Activated naive CD4-positive, alpha-beta T cell treated with anti-CD3 and anti-CD28 coated beads, Interleukin-2, amount 50 U/mL, for 24 hours (primary cell): ENCODE data around the gene PALS2.

Source experiments
- H3K27ac Mint-ChIP-seq: one replicate; pipeline ENCODE4 v1.8.0; 2021; ENCODE audit warnings: mild to moderate bottlenecking, mixed read lengths
- H3K27me3 Mint-ChIP-seq: one replicate; pipeline ENCODE4 v1.8.0; 2021; ENCODE audit warnings: mixed read lengths
- H3K36me3 Mint-ChIP-seq: one replicate; pipeline ENCODE4 v1.8.0; 2021; ENCODE audit warnings: mixed read lengths
- H3K4me1 Mint-ChIP-seq: one replicate; pipeline ENCODE4 v1.8.0; 2021; ENCODE audit warnings: mixed read lengths
- H3K4me3 Mint-ChIP-seq: one replicate; pipeline ENCODE4 v1.8.0; 2021; ENCODE audit warnings: mild to moderate bottlenecking, mixed read lengths
- H3K9me3 Mint-ChIP-seq: one replicate; pipeline ENCODE4 v1.8.0; 2021; ENCODE audit warnings: mixed read lengths

PALS2 gene

DNA sequence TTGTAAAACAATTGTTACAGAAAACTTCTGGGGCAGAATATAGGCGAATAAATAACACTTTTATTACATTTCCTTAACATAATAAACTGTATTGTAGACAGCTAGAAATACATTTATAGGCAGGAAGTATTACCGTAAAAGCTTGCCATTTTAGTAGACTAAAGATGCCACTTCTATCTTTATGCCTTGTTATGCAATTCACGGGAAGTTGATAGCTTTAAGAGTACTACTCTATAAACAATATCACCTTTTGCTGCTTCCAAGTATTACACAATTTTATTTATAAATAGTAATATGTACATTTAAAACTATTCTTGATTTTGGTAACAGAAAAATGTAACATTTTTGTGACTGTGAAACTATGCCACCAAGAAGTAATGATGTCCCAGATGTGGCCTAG lies 37.9 kb downstream of the PALS2 start:
- Mint-ChIP-seq H3K27ac (no peak overlapping the region), H3K36me3 (peaks cover 13% of the 10 kb centered on the region), H3K4me3 (no peak overlapping the region), H3K27me3 (no peaks in the 10 kb centered on the region), H3K4me1 (peaks cover 42% of the 10 kb centered on the region), H3K9me3 (peaks cover 15% of the 10 kb centered on the region)

DNA sequence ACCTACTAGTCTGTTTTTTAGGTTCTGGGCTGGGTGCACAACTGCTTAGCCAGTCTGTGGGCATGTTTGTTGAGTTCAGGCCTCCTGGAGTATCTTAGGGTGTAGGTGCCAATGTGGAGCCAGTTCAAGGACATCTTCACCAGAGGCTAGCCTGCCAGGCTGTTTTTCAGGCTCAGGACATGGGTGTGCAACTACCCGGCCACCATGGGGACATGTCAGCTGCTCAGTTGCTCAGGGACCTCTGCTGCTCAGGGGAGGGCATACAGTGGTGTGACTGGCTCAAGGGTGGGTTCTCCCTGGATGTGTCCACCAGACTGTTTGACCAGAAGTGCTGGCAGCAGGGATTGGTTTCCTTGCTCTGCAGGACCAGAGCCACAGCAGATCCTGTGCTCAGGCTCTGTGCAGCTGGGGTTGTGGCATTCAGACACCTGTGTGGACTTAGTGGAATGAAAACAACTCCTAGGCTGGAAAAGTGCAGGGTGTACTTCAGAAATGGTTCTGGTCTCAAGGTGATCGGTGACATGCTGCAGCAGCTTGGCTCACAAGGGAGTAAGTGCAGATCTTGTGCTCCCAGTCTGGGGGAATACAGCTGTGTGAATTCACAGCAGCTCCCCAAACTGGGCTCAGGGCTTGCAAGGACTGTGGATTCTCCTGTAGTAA lies 44.8 kb downstream of the PALS2 start:
- Mint-ChIP-seq H3K27me3 (no peaks in the 10 kb centered on the region), H3K4me1 (peaks cover 33% of the 10 kb centered on the region), H3K4me3 (no peak overlapping the region), H3K9me3 (peaks cover 28% of the 10 kb centered on the region), H3K27ac (no peak overlapping the region), H3K36me3 (peaks cover 25% of the 10 kb centered on the region)

DNA sequence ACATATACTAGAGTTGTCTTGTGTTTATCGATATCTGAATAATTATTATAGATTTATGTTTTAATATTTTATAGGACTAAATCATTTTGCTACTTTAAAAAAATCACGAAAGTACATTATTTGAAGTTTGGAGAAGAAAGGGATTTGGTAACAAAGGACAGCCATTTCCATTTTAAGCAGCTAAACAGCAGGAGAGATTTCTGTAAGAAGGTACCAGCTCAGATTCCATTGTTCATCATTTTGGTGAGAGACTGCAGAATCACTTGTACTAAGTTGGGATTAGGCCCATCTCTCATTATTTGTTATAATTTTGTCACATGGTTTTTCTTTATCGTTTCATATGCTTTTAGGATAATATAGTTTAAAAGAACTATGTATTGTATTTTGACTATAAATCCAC lies 46.7 kb downstream of the PALS2 start:
- Mint-ChIP-seq H3K4me1 (peaks cover 35% of the 10 kb centered on the region), H3K36me3 (peaks cover 19% of the 10 kb centered on the region), H3K27ac (no peak overlapping the region), H3K4me3 (no peak overlapping the region), H3K9me3 (peaks cover 18% of the 10 kb centered on the region), H3K27me3 (no peaks in the 10 kb centered on the region)

DNA sequence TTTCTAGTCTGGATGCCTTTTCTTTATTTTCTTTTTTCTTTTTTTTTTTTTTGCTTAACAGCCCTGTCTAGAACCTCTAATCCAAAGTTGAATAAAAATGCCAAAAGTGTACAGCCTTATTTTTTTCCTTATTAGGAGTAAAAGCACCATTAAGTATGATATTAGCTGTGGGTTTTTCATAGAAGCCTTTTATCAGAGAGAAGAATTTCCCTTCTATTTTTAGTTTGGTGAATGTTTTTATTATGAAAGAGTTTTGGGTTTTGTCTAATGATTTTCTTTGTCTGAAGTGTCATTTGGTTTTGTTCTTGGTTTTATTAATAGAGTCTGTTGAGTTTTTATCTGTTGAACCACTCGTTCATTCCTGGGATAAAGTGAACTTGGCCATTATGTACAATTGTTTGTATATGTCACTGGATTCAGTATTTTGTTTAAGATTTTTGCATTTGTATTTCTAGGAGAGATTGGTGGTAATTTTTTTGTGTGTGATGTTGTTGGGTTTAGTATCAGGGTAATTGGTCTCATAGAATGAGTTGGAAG lies 49.5 kb downstream of the PALS2 start:
- Mint-ChIP-seq H3K27ac (no peak overlapping the region), H3K27me3 (no peaks in the 10 kb centered on the region), H3K9me3 (peaks cover 23% of the 10 kb centered on the region)

More for the DNA sequence above, 49.5 kb downstream of the PALS2 start:
- H3K36me3 Mint-ChIP-seq = peaks cover 32% of the 10 kb centered on the region
- H3K4me1 Mint-ChIP-seq = peaks cover 35% of the 10 kb centered on the region
- H3K4me3 Mint-ChIP-seq = no peak overlapping the region
